Stimulated activated CD4-positive, alpha-beta T cell treated with anti-CD3 and anti-CD28 coated beads, Interleukin-15, amount 100 ng/mL, for 1 hour (primary cell): ENCODE measurements around the gene NUBP2.

Source experiments
- DNase-seq, 2 donors: peaks; one replicate each; pipeline ENCODE4 v3.0.0-alpha.2; 2020; ENCODE audit warnings: low read depth in 1 of 2, low spot score in 1 of 2

Gene NUBP2

GRCh38 chr16:1771864-1772361, 10.8 kb upstream of the NUBP2 start:
- DNase-seq = no peak

- peak in 1 of 2 donors; percentile 31 for DNase-seq
Observed at GRCh38 chr16:1772362-1772907, 10.3 kb upstream of the NUBP2 start, which contains the start of gene EME2. EME2 (plus strand) TSS chr16:1772810; CDS start chr16:1773228, 418 bp downstream.

GRCh38 chr16:1772908-1773702, 9.7 kb upstream of the NUBP2 start, which contains the start of gene MRPS34:
MRPS34 (minus strand) TSS chr16:1773134; CDS start chr16:1773119, 15 bp downstream.
- peak; percentile 55 to 68 for DNase-seq

GRCh38 chr16:1773703-1774447, 8.9 kb upstream of the NUBP2 start:
- no peak for DNase-seq

GRCh38 chr16:1774448-1774780, 8.3 kb upstream of the NUBP2 start:
- no peak for DNase-seq

- DNase-seq = no peak
Observed at GRCh38 chr16:1775006-1775845, 7.5 kb upstream of the NUBP2 start.

GRCh38 chr16:1775846-1776671, 6.7 kb upstream of the NUBP2 start:
- no peak for DNase-seq

- no peak for DNase-seq
Observed at GRCh38 chr16:1776672-1776955, 6.1 kb upstream of the NUBP2 start.

- DNase-seq = no peak
Observed at GRCh38 chr16:1776991-1777374, 5.8 kb upstream of the NUBP2 start.

GRCh38 chr16:1777375-1778199, 5.2 kb upstream of the NUBP2 start:
- DNase-seq = no peak

GRCh38 chr16:1778200-1779179, 4.3 kb upstream of the NUBP2 start:
- DNase-seq = no peak

- no peak for DNase-seq
Observed at GRCh38 chr16:1779234-1779701, 3.5 kb upstream of the NUBP2 start.

GRCh38 chr16:1779741-1780676, 2.8 kb upstream of the NUBP2 start:
- no peak for DNase-seq

GRCh38 chr16:1780677-1781072, 2.1 kb upstream of the NUBP2 start:
- DNase-seq = no peak

- no peak for DNase-seq
Observed at GRCh38 chr16:1781254-1781653, 1.5 kb upstream of the NUBP2 start.

GRCh38 chr16:1781758-1782407, 877 bp upstream of the NUBP2 start:
- DNase-seq = no peak
